Spleen (tissue), 11 donors: ENCODE measurements around the gene TAF15. TPM values are rescaled to one million over a fixed set of nuclear protein-coding genes. Genes with fewer than 3 reads are reported as not detected.

Experiments used
- DNase-seq: peaks from one replicate; pipeline ENCODE4 v3.0.0-alpha.2; 2020
- H3K27ac ChIP-seq, 8 donors: fragments of 200-600 bp; sonication (generic) in 7 of 8; 1 replicate in 4 of 8; 2 replicates in 4 of 8; pipeline versions ENCODE4 v1.5.0 to v1.8.0; 2016 to 2021; ENCODE audit warnings: inconsistent platforms in 4 of 8, mild to moderate bottlenecking in 4 of 8, moderate library complexity in 1 of 8
- H3K27me3 ChIP-seq, 7 donors: fragments of 200-600 bp; sonication (generic) in 6 of 7; replicated peaks in 1 of 7; 1 replicate in 4 of 7; 2 replicates in 3 of 7; pipeline versions ENCODE4 v1.5.0 to v1.8.0; 2016 to 2021; ENCODE audit warnings: inconsistent platforms in 3 of 7, mild to moderate bottlenecking in 1 of 7
- H3K36me3 ChIP-seq, 6 donors: fragments of 200-600 bp; sonication (generic) in 5 of 6; 1 replicate in 4 of 6; 2 replicates in 2 of 6; pipeline versions ENCODE4 v1.5.0 to v1.8.0; 2016 to 2021; ENCODE audit warnings: inconsistent platforms in 2 of 6
- H3K4me1 ChIP-seq, 6 donors: fragments of 200-600 bp; sonication (generic) in 5 of 6; 1 replicate in 3 of 6; 2 replicates in 3 of 6; pipeline versions ENCODE4 v1.5.0 to v1.8.0; 2016 to 2021; ENCODE audit warnings: inconsistent platforms in 3 of 6
- H3K4me3 ChIP-seq, 8 donors: fragments of 200-600 bp; sonication (generic) in 7 of 8; 1 replicate in 4 of 8; 2 replicates in 4 of 8; pipeline versions ENCODE4 v1.5.0 to v1.8.0; 2016 to 2021; ENCODE audit warnings: inconsistent platforms in 4 of 8, mild to moderate bottlenecking in 4 of 8, moderate library complexity in 2 of 8
- H3K9me3 ChIP-seq, 8 donors: fragments of 200-600 bp; sonication (generic) in 7 of 8; 1 replicate in 4 of 8; 2 replicates in 4 of 8; pipeline versions ENCODE4 v1.5.0 to v1.8.0; 2016 to 2021; ENCODE audit warnings: inconsistent platforms in 4 of 8
- POLR2A ChIP-seq, 3 donors: fragments of 450-650 bp; IDR thresholded peaks; one replicate each; pipeline ENCODE4 v1.5.1; 2017; ENCODE audit warnings: antibody characterized with exemption in 3 of 3, mild to moderate bottlenecking in 1 of 3
- POLR2AphosphoS5 ChIP-seq, 3 donors: sonication (generic); formaldehyde crosslinking; IDR thresholded peaks; one replicate each; pipeline ENCODE4 v1.5.1; 2017; ENCODE audit warnings: antibody characterized with exemption in 3 of 3
- WGBS, 5 donors: extraction: QIAGEN DNeasy Blood & Tissue Kit in 3 of 5; methylation state at CpG; one replicate each; pipeline versions ENCODE4 v1.1.5 to v1.1.7; 2013 to 2018; 5-methylcytosine and 5-hydroxymethylcytosine counted together
- intact Hi-C: fragments of 100-400 bp; cut with DNase I; formaldehyde crosslinking; loops from one replicate; pipeline ENCODE4 v1.15.0; 2023; ENCODE audit warnings: low total_unique reads
- polyA plus RNA-seq, 3 donors: library from polyadenylated mRNA; stranded (reverse); fragments of 200-250 nt; gene quantifications; one replicate each; pipeline ENCODE4 v1.2.1, GENCODE V29; 2013
- total RNA-seq, 7 donors: library from RNA; depleted of rRNA in 3 of 7; stranded (reverse); fragments of >200 nt in 3 of 7; fragmentation: NEBNext Ultra II Directional in 4 of 7; extraction: Animal tissue kit (Norgen Biotek cat#: 25700) in 4 of 7; gene quantifications; one replicate each; pipeline versions ENCODE4 v1.1.0 to v1.2.1, GENCODE V29; 2016 to 2021
- TF ChIP-seq, protein P1 (sequence below), 11 experiments: fragments of 200-600 bp in 7 of 11; fragments of 450-650 bp in 4 of 11; sonication (generic) in 4 of 11; IDR thresholded peaks in 8 of 11; conservative IDR thresholded peaks in 3 of 11; 1 replicate in 7 of 11; 2 replicates in 4 of 11; pipeline versions ENCODE4 v1.4.0 to v1.8.0; 2016 to 2021; ENCODE audit warnings: antibody characterized with exemption in 11 of 11, inconsistent platforms in 4 of 11, mild to moderate bottlenecking in 1 of 11
- donor health status: healthy with polysubstance abuse.
- donor health status: DM: no; HTN: no; CAD: no; lungs with moderate emphysema.
- donor health status: DM: no; HTN: no; CAD: no.
- donor health status: Bipolar disorder and iron deficiency.
- donor health status: healthy.
- donor health status: DM: no; HTN: no; CAD: no.
- donor health status: DM: yes; HTN: yes; CAD: no.

Gene TAF15
- total and polyA plus RNA-seq, 10 donors = 55.9 to 184 (median 108) TPM

DNA sequence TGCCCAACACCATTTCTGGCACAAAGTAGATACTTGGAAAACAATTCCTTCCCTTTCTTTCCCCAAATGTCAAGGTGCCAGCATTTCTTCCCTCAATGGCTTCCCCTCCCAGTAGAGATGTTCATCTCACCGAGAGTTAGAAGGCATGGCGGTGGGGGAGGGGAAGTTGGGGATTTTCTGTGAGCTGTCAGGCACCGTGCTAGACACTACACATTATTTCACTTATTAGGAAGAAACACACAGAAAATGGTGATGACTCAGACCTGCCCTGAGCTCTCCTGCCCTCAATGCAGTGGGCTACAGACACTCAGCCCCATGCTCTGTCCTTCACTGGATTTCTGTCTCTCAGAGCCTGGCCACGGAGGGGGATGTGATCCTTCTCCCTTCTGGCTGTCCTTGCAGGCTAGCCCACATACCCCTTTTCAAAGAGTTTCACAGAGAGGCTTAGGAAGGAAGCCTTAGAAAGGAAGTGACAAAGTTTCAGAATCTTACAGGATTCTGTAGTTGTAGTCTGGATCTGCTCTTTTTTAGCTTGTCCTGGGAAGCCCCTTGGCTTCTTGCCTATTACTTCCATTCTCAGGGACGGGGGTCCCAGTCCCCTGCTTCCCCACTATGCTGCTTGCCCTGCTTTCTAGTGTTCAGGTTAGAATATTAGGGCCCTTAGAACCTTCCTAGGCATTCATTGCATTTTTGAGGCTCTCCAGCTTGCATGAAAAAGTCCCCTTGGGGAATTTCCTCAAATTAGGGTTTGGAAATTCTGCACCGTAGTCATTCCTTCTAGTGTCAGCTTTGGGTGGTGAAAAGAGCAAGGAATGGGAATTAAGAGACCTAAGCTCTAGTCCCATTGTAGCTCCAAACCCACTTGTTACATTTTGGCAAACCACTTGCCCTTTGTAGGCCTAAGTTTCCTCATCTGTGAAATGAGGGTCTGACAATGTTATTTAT, 83.1 kb downstream of the TAF15 start:
- no peak for DNase-seq
- Histone ChIP-seq H3K4me3 (no peak overlapping the region), H3K27ac (peak overlapping the region in 6 of 8 donors; percentile 20 to 81 (median 56)), H3K4me1 (peaks cover 0 to 73% (median 33%) of the 10 kb centered on the region in 6 donors), H3K27me3 (peaks cover 0 to 7% (median 0%) of the 10 kb centered on the region in 7 donors), H3K36me3 (no peaks in the 10 kb centered on the region), H3K9me3 (no peaks in the 10 kb centered on the region)
- intact Hi-C loops = no loop called here
- 27 to 46% (median 36%) methylated on average over 6 of the region's 6 CpGs for WGBS, 5 donors
- no peak for TF ChIP-seq POLR2A (IDR thresholded peaks at IDR 0.05)
- no peak for TF ChIP-seq POLR2AphosphoS5 (IDR thresholded peaks at IDR 0.05)
- TF ChIP-seq, protein P1, sequence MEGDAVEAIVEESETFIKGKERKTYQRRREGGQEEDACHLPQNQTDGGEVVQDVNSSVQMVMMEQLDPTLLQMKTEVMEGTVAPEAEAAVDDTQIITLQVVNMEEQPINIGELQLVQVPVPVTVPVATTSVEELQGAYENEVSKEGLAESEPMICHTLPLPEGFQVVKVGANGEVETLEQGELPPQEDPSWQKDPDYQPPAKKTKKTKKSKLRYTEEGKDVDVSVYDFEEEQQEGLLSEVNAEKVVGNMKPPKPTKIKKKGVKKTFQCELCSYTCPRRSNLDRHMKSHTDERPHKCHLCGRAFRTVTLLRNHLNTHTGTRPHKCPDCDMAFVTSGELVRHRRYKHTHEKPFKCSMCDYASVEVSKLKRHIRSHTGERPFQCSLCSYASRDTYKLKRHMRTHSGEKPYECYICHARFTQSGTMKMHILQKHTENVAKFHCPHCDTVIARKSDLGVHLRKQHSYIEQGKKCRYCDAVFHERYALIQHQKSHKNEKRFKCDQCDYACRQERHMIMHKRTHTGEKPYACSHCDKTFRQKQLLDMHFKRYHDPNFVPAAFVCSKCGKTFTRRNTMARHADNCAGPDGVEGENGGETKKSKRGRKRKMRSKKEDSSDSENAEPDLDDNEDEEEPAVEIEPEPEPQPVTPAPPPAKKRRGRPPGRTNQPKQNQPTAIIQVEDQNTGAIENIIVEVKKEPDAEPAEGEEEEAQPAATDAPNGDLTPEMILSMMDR (IDR thresholded peaks at IDR 0.05 in 8 of 11, conservative IDR thresholded peaks at IDR 0.05 in 3 of 11) = no peak

DNA sequence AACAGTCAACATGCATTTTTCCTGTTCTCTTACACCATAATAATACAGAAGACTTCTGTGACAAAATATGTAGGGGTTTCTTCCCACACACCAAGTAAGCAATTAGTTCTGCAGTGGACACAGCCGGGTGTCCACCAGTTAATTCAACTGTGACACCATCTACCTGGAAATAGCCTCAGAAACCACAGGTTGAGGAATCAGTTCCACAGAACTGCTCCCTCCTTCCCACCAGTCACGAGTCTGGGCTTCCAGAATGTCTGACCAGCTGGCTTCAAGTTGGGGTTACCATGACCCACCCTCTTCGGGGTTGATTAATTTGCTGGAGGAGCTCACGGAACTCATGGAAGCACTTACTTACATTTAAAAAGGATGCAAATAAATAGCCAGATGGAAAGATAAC, 84.5 kb downstream of the TAF15 start:
- Histone ChIP-seq H3K36me3 (no peaks in the 10 kb centered on the region), H3K9me3 (no peaks in the 10 kb centered on the region), H3K27ac (peak overlapping the region in 2 of 8 donors; percentile 69 to 75), H3K4me1 (peaks cover 0 to 82% (median 39%) of the 10 kb centered on the region in 6 donors), H3K27me3 (peaks cover 0 to 7% (median 0%) of the 10 kb centered on the region in 7 donors), H3K4me3 (no peak overlapping the region)
- WGBS, 5 donors = 88 to 91% (median 89%) methylated on average over 4 of the region's 4 CpGs
- TF ChIP-seq POLR2A (IDR thresholded peaks at IDR 0.05) = no peak
- TF ChIP-seq, protein P1 (IDR thresholded peaks at IDR 0.05 in 8 of 11, conservative IDR thresholded peaks at IDR 0.05 in 3 of 11) = no peak
- no peak for DNase-seq
- intact Hi-C loops = no loop called here

DNA sequence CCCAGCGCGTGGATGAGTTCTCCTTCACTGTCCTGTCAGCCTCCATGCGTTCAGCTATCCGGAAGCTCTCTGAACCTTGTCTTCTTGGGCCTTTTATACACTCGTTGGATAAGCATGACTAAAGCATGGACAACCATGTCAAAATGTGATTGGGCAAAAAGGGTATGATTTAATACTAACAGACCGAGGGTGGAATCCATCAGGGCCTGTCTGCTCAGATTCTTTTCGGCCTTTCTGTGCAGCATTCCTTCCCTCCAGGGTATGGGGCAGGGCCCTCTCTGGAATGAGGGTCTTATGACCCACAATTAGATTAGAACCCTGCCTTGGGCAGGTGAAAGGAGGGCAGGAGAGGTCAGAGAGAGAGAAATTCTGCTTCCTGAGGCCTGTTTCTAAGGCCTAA, 84.9 kb downstream of the TAF15 start:
- TF ChIP-seq POLR2AphosphoS5 (IDR thresholded peaks at IDR 0.05) = no peak
- TF ChIP-seq, protein P1 (IDR thresholded peaks at IDR 0.05 in 8 of 11, conservative IDR thresholded peaks at IDR 0.05 in 3 of 11) = no peak
- TF ChIP-seq POLR2A (IDR thresholded peaks at IDR 0.05) = no peak
- Histone ChIP-seq H3K9me3 (no peaks in the 10 kb centered on the region), H3K36me3 (no peaks in the 10 kb centered on the region), H3K27me3 (peaks cover 0 to 7% (median 0%) of the 10 kb centered on the region in 7 donors), H3K4me1 (peaks cover 0 to 82% (median 41%) of the 10 kb centered on the region in 6 donors), H3K27ac (peak overlapping the region in 2 of 8 donors; percentile 27 to 69), H3K4me3 (no peak overlapping the region)
- no peak for DNase-seq
- WGBS, 5 donors = 91 to 96% (median 93%) methylated on average over 7 of the region's 7 CpGs
- intact Hi-C loops = no loop called here
